NCI-H1930 (cell line): ENCODE data around the gene ABHD6.
"Not testable (repeated sequence)": the region's sequence is repeated elsewhere in the genome, so short reads cannot be mapped to it uniquely, and the experiment has no call there.

Experiments
- DNase-seq, 2 experiments: peaks; one replicate each; lab custom pipeline; 2025; lab: John Stamatoyannopoulos, UW

Gene ABHD6

GRCh38 chr3:58237238-58237940 lies at the start of gene ABHD6:
TSS of gene ABHD6 (plus strand) at chr3:58237792. CDS start at chr3:58256587, 18,795 bp downstream.
- peak; percentile 18 to 63 for DNase-seq

- DNase-seq: no peak
Measured at GRCh38 chr3:58188173-58188564, 49.4 kb upstream of the ABHD6 start.

- no peak for DNase-seq
Measured at GRCh38 chr3:58188921-58189451, 48.6 kb upstream of the ABHD6 start.

- DNase-seq: no peak
Measured at GRCh38 chr3:58189691-58190090, 47.9 kb upstream of the ABHD6 start.

GRCh38 chr3:58190291-58190690 lies 47.3 kb upstream of the ABHD6 start:
- DNase-seq: no peak

- DNase-seq: no peak
Measured at GRCh38 chr3:58190882-58191281, 46.7 kb upstream of the ABHD6 start.

- DNase-seq: no peak
Measured at GRCh38 chr3:58191361-58191991, 46.1 kb upstream of the ABHD6 start.

GRCh38 chr3:58192069-58192468 lies 45.5 kb upstream of the ABHD6 start:
- DNase-seq: no peak

GRCh38 chr3:58193682-58194407 lies 43.7 kb upstream of the ABHD6 start:
- no peak for DNase-seq

GRCh38 chr3:58197588-58197987 lies 40.0 kb upstream of the ABHD6 start:
- DNase-seq: no peak

- no peak for DNase-seq
Measured at GRCh38 chr3:58198362-58198761, 39.2 kb upstream of the ABHD6 start.

GRCh38 chr3:58198804-58199203 lies 38.8 kb upstream of the ABHD6 start:
- no peak for DNase-seq

GRCh38 chr3:58200121-58200709 lies 37.4 kb upstream of the ABHD6 start:
- no peak for DNase-seq

GRCh38 chr3:58200846-58201355 lies 36.7 kb upstream of the ABHD6 start:
- DNase-seq: no peak

- not testable (repeated sequence) for DNase-seq
Measured at GRCh38 chr3:58201451-58201850, 36.1 kb upstream of the ABHD6 start.

GRCh38 chr3:58202917-58203360 lies 34.7 kb upstream of the ABHD6 start:
- no peak for DNase-seq

GRCh38 chr3:58203541-58203940 lies 34.1 kb upstream of the ABHD6 start:
- no peak for DNase-seq

- no peak for DNase-seq
Measured at GRCh38 chr3:58204720-58205119, 32.9 kb upstream of the ABHD6 start.

GRCh38 chr3:58205981-58206380 lies 31.6 kb upstream of the ABHD6 start:
- no peak for DNase-seq

GRCh38 chr3:58206406-58207011 lies 31.1 kb upstream of the ABHD6 start:
- no peak for DNase-seq

GRCh38 chr3:58207954-58208353 lies 29.6 kb upstream of the ABHD6 start:
- no peak for DNase-seq

- DNase-seq: no peak
Measured at GRCh38 chr3:58209933-58210332, 27.7 kb upstream of the ABHD6 start.
